Endothelial cell of umbilical vein (primary cell): ENCODE results near the gene APLN.

Experiments used
- CTCF ChIP-seq, 2 donors: IDR thresholded peaks; 1 replicate in 1 of 2; 2 replicates in 1 of 2; pipeline ENCODE4 v1.5.1; 2011; ENCODE audit warnings: low read length in 2 of 2, mild to moderate bottlenecking in 2 of 2, moderate library complexity in 2 of 2, control low read depth in 1 of 2, inconsistent platforms in 1 of 2, low read depth in 1 of 2; ENCODE audit not compliant: insufficient read depth in 1 of 2; ENCODE audit errors: extremely low read depth in 1 of 2
- EZH2 ChIP-seq: IDR thresholded peaks from 2 replicates; pipeline ENCODE4 v1.6.1; 2012; ENCODE audit warnings: borderline replicate concordance, low read depth, mild to moderate bottlenecking, moderate library complexity, low read length, inconsistent platforms; ENCODE audit not compliant: severe bottlenecking
- JUN ChIP-seq: IDR thresholded peaks from 2 replicates; pipeline ENCODE4 v1.6.1; 2011; ENCODE audit warnings: borderline replicate concordance, low read depth; ENCODE audit not compliant: insufficient read length, insufficient read depth

GRCh38 chrX:129652565-129653169 is 2.1 kb downstream of the APLN start:
- TF ChIP-seq CTCF (IDR thresholded peaks at IDR 0.05; ENCODE audit: extremely low read depth in 1 of 2, insufficient read depth in 1 of 2, low read depth in 1 of 2, low read length in 2 of 2), result no peak
- TF ChIP-seq EZH2, result no peak
- TF ChIP-seq JUN, result no peak
